Measurements from ENCODE around the gene DAPK1.
A peak's percentile ranks its signal among the peaks of the same experiment; 100 is the strongest.

DAPK1 gene

DNA sequence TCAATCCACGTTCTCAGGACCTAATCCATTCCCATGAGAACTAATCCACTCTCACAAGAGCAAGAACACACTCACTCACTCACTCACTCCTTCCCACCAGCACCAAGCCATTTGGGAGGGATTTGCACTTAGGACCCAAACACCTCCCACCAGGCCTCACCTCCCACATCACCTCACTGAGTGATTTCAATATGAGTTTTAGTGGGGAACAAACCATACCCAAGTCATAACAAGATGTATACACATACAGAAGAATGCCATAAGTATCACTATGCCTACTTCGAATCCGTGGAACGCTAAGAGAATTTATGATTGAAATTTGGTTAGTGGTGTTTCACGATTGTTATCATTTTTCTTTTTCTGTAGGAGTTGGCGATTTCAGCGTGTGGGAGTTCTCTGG, 199.0 kb downstream of the DAPK1 start:
- DNase-seq: no peak

- DNase-seq: no peak
These were observed 200.6 kb downstream of the DAPK1 start for GRCh38 chr9:87698069-87698809.

- DNase-seq: no peak
These were observed 202.2 kb downstream of the DAPK1 start for GRCh38 chr9:87699835-87700234.

- no peak for DNase-seq
These were observed 203.8 kb downstream of the DAPK1 start for GRCh38 chr9:87701491-87701890.

DNA sequence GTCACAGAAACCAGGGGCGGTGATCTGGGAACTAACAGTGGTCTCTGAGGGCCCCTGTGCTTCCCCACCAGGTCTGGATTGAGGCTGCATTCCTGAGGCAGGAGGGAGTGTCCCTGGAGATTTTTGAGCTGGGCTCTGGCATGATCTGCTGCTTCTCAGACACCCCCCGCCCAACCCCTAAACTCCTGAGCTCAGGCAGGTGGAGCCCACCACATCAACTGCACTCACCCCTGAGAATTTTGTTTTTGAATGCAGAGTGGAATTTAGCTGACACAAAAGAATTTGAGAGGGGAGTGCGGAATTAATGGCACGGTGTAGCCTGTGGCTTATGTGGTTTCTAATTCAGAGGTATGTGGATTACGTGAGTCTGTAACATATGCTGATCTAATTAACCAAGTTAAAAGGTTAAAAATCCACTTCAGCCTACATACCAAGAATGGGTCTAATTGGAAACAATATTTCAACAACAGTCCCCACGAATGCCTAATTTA, 204.3 kb downstream of the DAPK1 start:
- DNase-seq: no peak

DNA sequence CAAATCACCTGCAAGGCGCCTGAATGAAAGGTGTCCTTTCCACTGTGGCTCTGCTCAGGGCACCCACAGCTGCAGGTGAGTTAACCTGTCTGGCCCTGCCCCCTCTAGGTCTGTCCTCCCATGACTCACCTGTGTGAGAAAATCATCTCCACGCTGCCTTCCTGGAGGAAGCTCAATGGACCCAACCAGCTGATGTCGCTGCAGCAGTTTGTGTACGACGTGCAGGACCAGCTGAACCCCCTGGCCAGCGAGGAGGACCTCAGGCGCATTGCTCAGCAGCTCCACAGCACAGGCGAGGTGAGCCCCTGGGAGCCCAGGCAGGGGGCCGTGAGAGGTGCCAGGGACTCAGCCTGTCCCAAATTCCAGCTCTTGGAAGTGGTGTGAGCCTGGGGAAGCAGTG, 205.3 kb downstream of the DAPK1 start:
- no peak for DNase-seq

GRCh38 chr9:87703636-87704276, 206.1 kb downstream of the DAPK1 start:
- no peak for DNase-seq

GRCh38 chr9:87704342-87704741, 206.7 kb downstream of the DAPK1 start:
- DNase-seq: no peak

- no peak for DNase-seq
These were observed 208.5 kb downstream of the DAPK1 start for GRCh38 chr9:87706066-87706739.

DNA sequence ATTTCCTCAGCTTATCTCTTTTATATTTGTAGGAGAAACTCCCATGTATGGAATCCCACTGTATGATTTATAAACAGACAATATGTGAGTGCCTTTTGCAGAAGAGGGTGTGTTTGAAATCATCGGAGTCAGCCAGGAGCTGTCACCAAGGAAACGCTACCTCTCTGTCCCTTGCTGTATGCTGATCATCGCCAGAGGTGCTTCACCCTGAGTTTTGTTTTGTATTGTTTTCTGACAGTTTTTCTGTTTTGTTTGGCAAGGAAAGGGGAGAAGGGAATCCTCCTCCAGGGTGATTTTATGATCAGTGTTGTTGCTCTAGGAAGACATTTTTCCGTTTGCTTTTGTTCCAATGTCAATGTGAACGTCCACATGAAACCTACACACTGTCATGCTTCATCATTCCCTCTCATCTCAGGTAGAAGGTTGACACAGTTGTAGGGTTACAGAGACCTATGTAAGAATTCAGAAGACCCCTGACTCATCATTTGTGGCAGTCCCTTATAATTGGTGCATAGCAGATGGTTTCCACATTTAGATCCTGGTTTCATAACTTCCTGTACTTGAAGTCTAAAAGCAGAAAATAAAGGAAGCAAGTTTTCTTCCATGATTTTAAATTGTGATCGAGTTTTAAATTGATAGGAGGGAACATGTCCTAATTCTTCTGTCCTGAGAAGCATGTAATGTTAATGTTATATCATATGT, 210.3 kb downstream of the DAPK1 start:
- DNase-seq: no peak

DNA sequence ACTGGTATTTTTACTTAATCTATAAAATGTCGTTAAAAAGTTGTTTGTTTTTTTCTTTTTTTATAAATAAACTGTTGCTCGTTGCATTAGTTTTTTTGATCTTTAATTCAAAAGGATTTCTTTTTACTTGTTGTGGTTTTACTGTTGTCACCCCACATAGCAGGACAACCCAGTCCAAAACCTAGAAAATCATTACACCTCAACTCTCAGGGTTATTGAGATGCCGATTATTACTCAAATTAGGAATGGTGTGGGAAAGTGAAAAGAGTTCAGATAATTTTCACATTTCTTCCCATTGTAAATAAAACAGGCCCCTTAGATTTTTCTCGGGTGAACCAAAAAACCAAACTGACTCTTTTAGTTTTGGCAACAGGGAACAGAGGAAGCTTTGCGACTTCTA, 210.9 kb downstream of the DAPK1 start:
- no peak for DNase-seq

- no peak for DNase-seq
These were observed 211.5 kb downstream of the DAPK1 start for GRCh38 chr9:87708986-87709728.

- DNase-seq: no peak
These were observed 212.8 kb downstream of the DAPK1 start for GRCh38 chr9:87710443-87710842.

- peak in 1 of 14 donors; percentile 14 for DNase-seq
These were observed 214.5 kb downstream of the DAPK1 start for GRCh38 chr9:87711857-87712800.

GRCh38 chr9:87712801-87713277, 215.2 kb downstream of the DAPK1 start:
- DNase-seq: no peak

DNA sequence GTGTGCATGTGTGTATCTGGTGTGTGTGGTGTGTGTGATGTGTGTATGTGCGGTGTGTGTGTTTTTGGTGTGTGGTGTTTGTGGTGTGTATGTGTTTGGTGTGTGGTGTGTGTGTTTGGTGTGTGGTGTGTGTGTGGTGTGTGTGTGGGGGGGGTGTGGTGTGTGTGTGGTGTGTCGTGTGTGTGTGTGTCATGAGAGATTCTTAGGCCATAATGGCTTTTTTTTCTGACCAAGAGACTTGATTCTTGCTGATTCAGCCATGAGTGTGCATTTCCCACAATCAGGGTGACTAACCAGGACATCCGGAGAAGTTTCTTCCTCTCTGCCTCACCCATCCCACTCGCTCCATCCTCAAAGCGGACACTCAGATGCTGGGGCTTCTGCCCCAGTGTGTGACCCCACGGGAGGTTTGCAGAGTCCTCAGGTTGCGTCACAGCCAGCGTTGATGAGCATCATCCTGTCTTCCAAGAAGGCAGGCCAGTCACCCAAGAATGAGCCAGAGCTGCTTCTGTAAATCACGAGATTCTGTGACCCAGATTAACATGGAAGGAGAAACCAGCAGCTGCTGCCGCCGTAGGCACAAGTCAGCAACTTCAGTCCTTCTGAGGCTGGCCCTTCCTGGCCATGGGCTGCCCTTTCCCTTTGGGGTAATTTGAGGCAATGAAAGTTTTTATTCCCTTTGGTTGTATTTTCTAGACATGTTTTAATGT, 215.8 kb downstream of the DAPK1 start:
- DNase-seq: peak in 13 of 14 donors; percentile 1 to 87 (median 41)

GRCh38 chr9:87713988-87714330, 216.3 kb downstream of the DAPK1 start:
- DNase-seq: no peak

DNA sequence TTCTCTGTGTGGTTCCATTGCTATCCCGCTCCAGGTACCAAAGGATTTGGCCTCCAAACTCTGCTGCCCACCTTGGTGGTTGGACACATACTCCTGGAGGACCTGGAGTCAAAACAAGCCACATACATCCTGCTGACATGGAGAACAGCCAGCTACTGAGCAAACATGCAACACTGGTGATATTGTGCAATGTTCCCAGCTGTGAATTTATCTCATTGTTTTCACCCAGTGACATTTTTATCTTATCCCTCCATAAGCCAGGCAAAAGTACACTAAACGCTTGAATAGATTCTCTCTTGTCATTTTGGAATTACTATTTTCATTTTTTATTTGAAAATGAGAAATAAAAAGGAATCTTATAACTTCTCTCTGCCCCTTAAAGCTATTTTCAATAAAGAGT, 217.2 kb downstream of the DAPK1 start:
- peak in 5 of 14 donors; percentile 8 to 26 (median 20) for DNase-seq

DNA sequence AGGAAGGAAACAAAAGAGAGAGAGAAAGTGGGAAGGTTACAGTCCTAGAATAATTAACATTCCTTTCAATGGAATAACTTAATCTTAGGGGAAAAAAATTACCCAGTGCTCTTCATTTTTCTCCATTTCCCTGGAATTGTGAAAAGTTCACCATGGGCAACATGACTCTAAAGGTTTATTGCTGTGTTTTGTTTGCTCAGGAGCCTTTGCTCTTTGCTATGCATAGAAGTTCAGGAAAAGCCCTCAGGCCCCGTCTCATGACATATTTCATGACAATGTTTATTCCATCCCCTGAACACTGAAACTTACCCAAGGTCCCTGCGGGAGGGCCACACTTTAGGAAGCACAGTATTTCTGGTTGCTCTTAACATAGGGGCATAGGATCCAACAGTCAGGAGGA, 218.5 kb downstream of the DAPK1 start:
- no peak for DNase-seq

DNA sequence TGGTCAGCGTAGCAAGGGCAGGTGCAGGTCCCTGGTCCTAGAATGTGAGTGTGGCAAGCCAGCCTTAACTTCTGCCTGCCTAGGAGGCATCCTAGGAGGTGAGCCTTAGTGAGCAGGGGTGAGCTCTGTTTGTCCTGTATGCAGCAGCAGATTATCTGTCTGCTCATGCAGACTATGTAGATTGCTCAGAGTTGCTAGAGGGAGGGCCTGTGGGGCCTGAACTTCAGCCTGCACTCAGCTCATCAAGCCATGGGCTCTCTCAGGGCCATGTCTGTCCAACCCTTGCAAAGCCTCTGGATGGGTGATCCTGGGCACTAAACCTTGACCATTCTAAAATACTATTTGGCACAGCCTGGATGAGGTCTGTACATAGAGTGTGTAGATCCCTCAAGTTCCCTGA, 219.8 kb downstream of the DAPK1 start:
- no peak for DNase-seq

Measured in C1 segment of cervical spinal cord (tissue), 14 donors.